ENCODE measurements around the gene CTNND2. TPM values are rescaled to one million over a fixed set of nuclear protein-coding genes. Genes with fewer than 3 reads are reported as not detected.

Gene CTNND2
- polyA plus RNA-seq, 1 of the 3 experiments (the other 2 are of a cell fraction): not detected

GRCh38 chr5:11700391-11700790 is 203.9 kb downstream of the CTNND2 start (continued):
- no peak for TF ChIP-seq EZH2phosphoT487 (IDR thresholded peaks at IDR 0.05; ENCODE audit: borderline replicate concordance, low read depth)

- H3K36me3 ChIP-seq (replicated peaks in 1 of 2; ENCODE audit: control insufficient read depth in 1 of 2, insufficient read depth in 2 of 2, low read length in 1 of 2): no peaks in the 10 kb centered on the region
- CTCF ChIA-PET: no interaction called here
- H3K9me3 ChIP-seq: no peaks in the 10 kb centered on the region
- no peak overlapping the region for H3K4me2 ChIP-seq
- POLR2A ChIA-PET: no interaction called here
- H3K4me1 ChIP-seq (ENCODE audit: control insufficient read depth in 1 of 2, insufficient read depth in 2 of 2, low read depth in 1 of 2, low read length in 1 of 2): no peaks in the 10 kb centered on the region
- TF ChIP-seq SIN3A (IDR thresholded peaks at IDR 0.05; ENCODE audit: borderline replicate concordance, low read depth, low read length): no peak
- no peak for TF ChIP-seq MEF2A (IDR thresholded peaks at IDR 0.05; ENCODE audit: borderline replicate concordance, low read depth)
- no peak for TF ChIP-seq GATA2 (CRISPR knock-in tag; IDR thresholded peaks at IDR 0.05)
- TF ChIP-seq FOXJ3 (CRISPR knock-in tag; IDR thresholded peaks at IDR 0.05): no peak
- TF ChIP-seq YY1 (IDR thresholded peaks at IDR 0.05; ENCODE audit: low read depth): no peak
- TF ChIP-seq PBX3 (IDR thresholded peaks at IDR 0.05): no peak
- no peak for TF ChIP-seq USF2 (IDR thresholded peaks at IDR 0.05; ENCODE audit: borderline replicate concordance, low read depth, low read length)
- DNase-seq: no peak
- no peak overlapping the region for H3K27ac ChIP-seq (ENCODE audit: low read depth in 2 of 2, low read length in 1 of 2)
- H3K9me2 ChIP-seq: no peaks in the 10 kb centered on the region
- H2AFZ ChIP-seq (ENCODE audit: low read depth): no peak overlapping the region
- no peak overlapping the region for H3K9ac ChIP-seq
- 23% methylated on average over 7 of the region's 7 CpGs for WGBS (ENCODE audit: low lambda C conversion rate)
- no peaks in the 10 kb centered on the region for H3K79me2 ChIP-seq (ENCODE audit: insufficient read depth)
- H3K4me3 ChIP-seq (ENCODE audit: low read depth in 2 of 2, low read length in 1 of 2): no peak overlapping the region
- no peaks in the 10 kb centered on the region for H3F3A ChIP-seq (replicated peaks; ENCODE audit: insufficient read depth)
- no peaks in the 10 kb centered on the region for H3K27me3 ChIP-seq (ENCODE audit: insufficient read depth)
- H4K20me1 ChIP-seq (ENCODE audit: insufficient read depth): no peaks in the 10 kb centered on the region
Measured at GRCh38 chr5:11692636-11693035, 211.6 kb downstream of the CTNND2 start.

GRCh38 chr5:11687498-11687897 is 216.7 kb downstream of the CTNND2 start:
- TF ChIP-seq SIN3A (IDR thresholded peaks at IDR 0.05; ENCODE audit: borderline replicate concordance, low read depth, low read length) (no peak), FOXJ3 (CRISPR knock-in tag; IDR thresholded peaks at IDR 0.05) (no peak), ZBTB33 (IDR thresholded peaks at IDR 0.05; ENCODE audit: borderline replicate concordance, low read depth) (no peak), JUND (IDR thresholded peaks at IDR 0.05) (no peak), CTCF (IDR thresholded peaks at IDR 0.05) (no peak), NRF1 (IDR thresholded peaks at IDR 0.05; ENCODE audit: low read depth, low read length) (no peak), FOXM1 (IDR thresholded peaks at IDR 0.05; ENCODE audit: low read depth) (no peak), EP300 (IDR thresholded peaks at IDR 0.05; ENCODE audit: borderline replicate concordance in 1 of 2, low read depth in 1 of 2, low read length in 1 of 2) (no peak), YY1 (IDR thresholded peaks at IDR 0.05; ENCODE audit: low read depth) (no peak), SMC3 (IDR thresholded peaks at IDR 0.05; ENCODE audit: low read depth, low read length) (no peak), FOSL2 (IDR thresholded peaks at IDR 0.05; ENCODE audit: borderline replicate concordance, low read depth) (no peak), RFX5 (IDR thresholded peaks at IDR 0.05; ENCODE audit: low read length) (no peak), CHD2 (IDR thresholded peaks at IDR 0.05; ENCODE audit: low read length, partially characterized antibody) (no peak), TAF1 (IDR thresholded peaks at IDR 0.05; ENCODE audit: borderline replicate concordance, low read depth, low read length) (no peak), PBX3 (IDR thresholded peaks at IDR 0.05) (no peak), TCF12 (IDR thresholded peaks at IDR 0.05) (no peak)
- no peak overlapping the region for H3K27ac ChIP-seq (ENCODE audit: low read depth in 2 of 2, low read length in 1 of 2)
- no peaks in the 10 kb centered on the region for H3K27me3 ChIP-seq (ENCODE audit: insufficient read depth)
- CTCF ChIA-PET: no interaction called here
- H3F3A ChIP-seq (replicated peaks; ENCODE audit: insufficient read depth): no peaks in the 10 kb centered on the region
- DNase-seq: no peak
- H3K79me2 ChIP-seq (ENCODE audit: insufficient read depth): no peaks in the 10 kb centered on the region
- POLR2A ChIA-PET: no interaction called here
- no peaks in the 10 kb centered on the region for H3K36me3 ChIP-seq (replicated peaks in 1 of 2; ENCODE audit: control insufficient read depth in 1 of 2, insufficient read depth in 2 of 2, low read length in 1 of 2)
- 0% methylated on average over 1 of the region's 1 CpG for WGBS (ENCODE audit: low lambda C conversion rate)
- H2AFZ ChIP-seq (ENCODE audit: low read depth): no peak overlapping the region
- H3K9me2 ChIP-seq: no peaks in the 10 kb centered on the region
- H3K9me3 ChIP-seq: no peaks in the 10 kb centered on the region
- H4K20me1 ChIP-seq (ENCODE audit: insufficient read depth): no peaks in the 10 kb centered on the region
- no peak overlapping the region for H3K4me3 ChIP-seq (ENCODE audit: low read depth in 2 of 2, low read length in 1 of 2)
- no peak overlapping the region for H3K9ac ChIP-seq
- H3K4me1 ChIP-seq (ENCODE audit: control insufficient read depth in 1 of 2, insufficient read depth in 2 of 2, low read depth in 1 of 2, low read length in 1 of 2): no peaks in the 10 kb centered on the region
- H3K4me2 ChIP-seq: no peak overlapping the region

Measured in SK-N-SH (cell line).